ENCODE measurements around the gene ZGLP1.

Gene ZGLP1

GRCh38 chr19:10321874-10322835 is 12.5 kb upstream of the ZGLP1 start:
- H3K4me3 ChIP-seq (ENCODE audit: low read depth, low read length), result no peak overlapping the region
- no peak for TF ChIP-seq CTCF (IDR thresholded peaks at IDR 0.05; ENCODE audit: low read depth, low read length)

GRCh38 chr19:10321417-10321797 is 11.8 kb upstream of the ZGLP1 start:
- H3K4me3 ChIP-seq (ENCODE audit: low read depth, low read length), result no peak overlapping the region
- no peak for TF ChIP-seq CTCF (IDR thresholded peaks at IDR 0.05; ENCODE audit: low read depth, low read length)

- TF ChIP-seq CTCF (IDR thresholded peaks at IDR 0.05; ENCODE audit: low read depth, low read length), result no peak
- H3K4me3 ChIP-seq (ENCODE audit: low read depth, low read length), result no peak overlapping the region
Observed at GRCh38 chr19:10320602-10321416, 11.2 kb upstream of the ZGLP1 start.

GRCh38 chr19:10318807-10319682 is 9.4 kb upstream of the ZGLP1 start:
- no peak for TF ChIP-seq CTCF (IDR thresholded peaks at IDR 0.05; ENCODE audit: low read depth, low read length)
- no peak overlapping the region for H3K4me3 ChIP-seq (ENCODE audit: low read depth, low read length)

GRCh38 chr19:10317857-10318462 is 8.3 kb upstream of the ZGLP1 start:
- no peak overlapping the region for H3K4me3 ChIP-seq (ENCODE audit: low read depth, low read length)
- TF ChIP-seq CTCF (IDR thresholded peaks at IDR 0.05; ENCODE audit: low read depth, low read length), result no peak

- no peak overlapping the region for H3K4me3 ChIP-seq (ENCODE audit: low read depth, low read length)
- TF ChIP-seq CTCF (IDR thresholded peaks at IDR 0.05; ENCODE audit: low read depth, low read length), result no peak
Observed at GRCh38 chr19:10317045-10317856, 7.6 kb upstream of the ZGLP1 start.
